Lower leg skin (tissue), 3 donors: ENCODE measurements around the gene AAGAB.

ENCODE experiments used
- CTCF ChIP-seq, 3 donors: fragments of 450-650 bp; IDR thresholded peaks; one replicate each; pipeline ENCODE4 v1.5.1; 2016; ENCODE audit warnings: antibody characterized with exemption in 3 of 3, mild to moderate bottlenecking in 3 of 3, moderate library complexity in 2 of 3
- POLR2A ChIP-seq, 2 donors: fragments of 450-650 bp; IDR thresholded peaks; one replicate each; pipeline ENCODE4 v1.6.1; 2016 to 2017; ENCODE audit warnings: antibody characterized with exemption in 2 of 2, mild to moderate bottlenecking in 1 of 2, moderate library complexity in 1 of 2

GRCh38 chr15:67210555-67211168 lies 43.8 kb downstream of the AAGAB start:
- TF ChIP-seq CTCF (IDR thresholded peaks at IDR 0.05) (no peak), POLR2A (IDR thresholded peaks at IDR 0.05) (no peak)
